Skeletal muscle tissue (tissue), 5 donors: ENCODE results near the gene SGK1. TPM values are rescaled to one million over a fixed set of nuclear protein-coding genes. Genes with fewer than 3 reads are reported as not detected.
A peak's percentile ranks its signal among the peaks of the same experiment; 100 is the strongest.

Source experiments
- H3K27ac ChIP-seq: one replicate; pipeline ENCODE4 v1.7.0; 2013; ENCODE audit warnings: mild to moderate bottlenecking, low read depth, low read length, inconsistent platforms
- H3K27me3 ChIP-seq, 3 donors: one replicate each; pipeline ENCODE4 v1.7.0; 2013; ENCODE audit warnings: low read length in 3 of 3; ENCODE audit not compliant: control insufficient read depth in 3 of 3, insufficient read depth in 3 of 3
- H3K36me3 ChIP-seq, 3 donors: one replicate each; pipeline ENCODE4 v1.7.0; 2013; ENCODE audit warnings: low read length in 3 of 3; ENCODE audit not compliant: control insufficient read depth in 3 of 3, insufficient read depth in 3 of 3
- H3K4me1 ChIP-seq, 3 donors: one replicate each; pipeline ENCODE4 v1.7.0; 2013; ENCODE audit warnings: low read length in 3 of 3, mild to moderate bottlenecking in 3 of 3; ENCODE audit not compliant: control insufficient read depth in 3 of 3, insufficient read depth in 3 of 3
- H3K4me3 ChIP-seq, 3 donors: one replicate each; pipeline ENCODE4 v1.7.0; 2013; ENCODE audit warnings: low read length in 3 of 3
- H3K9ac ChIP-seq, 3 donors: one replicate each; pipeline ENCODE4 v1.7.0; 2013; ENCODE audit warnings: low read length in 3 of 3, mild to moderate bottlenecking in 3 of 3, moderate library complexity in 2 of 3, low read depth in 1 of 3
- H3K9me3 ChIP-seq, 3 donors: one replicate each; pipeline ENCODE4 v1.7.0; 2013; ENCODE audit warnings: low read length in 3 of 3; ENCODE audit not compliant: control insufficient read depth in 3 of 3
- small RNA-seq: library from RNA; depleted of rRNA; stranded (forward); fragments of <200 nt; gene quantifications from one replicate; pipeline ENCODE3, GENCODE V24; 2014
- total RNA-seq: library from RNA; depleted of rRNA; stranded (reverse); fragments of >200 nt; gene quantifications from one replicate; pipeline ENCODE4 v1.2.3, GENCODE V29; 2014
- donor health status: Osteomylitis.

Gene SGK1
- total RNA-seq, 1 donor from 2014 or later, result 74.1 TPM

- H3K4me1 ChIP-seq, result no peaks in the 10 kb centered on the region
- H3K9ac ChIP-seq, result no peak overlapping the region
- no peaks in the 10 kb centered on the region for H3K36me3 ChIP-seq
- H3K4me3 ChIP-seq, result no peak overlapping the region
- H3K27me3 ChIP-seq, result no peaks in the 10 kb centered on the region
- H3K27ac ChIP-seq, result no peak overlapping the region
- H3K9me3 ChIP-seq, result no peaks in the 10 kb centered on the region
These were observed 195.1 kb downstream of the SGK1 start for GRCh38 chr6:134122775-134123174.

- no peaks in the 10 kb centered on the region for H3K9me3 ChIP-seq
- no peak overlapping the region for H3K9ac ChIP-seq
- H3K4me1 ChIP-seq, result peaks cover 3 to 7% (median 6%) of the 10 kb centered on the region in 3 donors
- no peaks in the 10 kb centered on the region for H3K27me3 ChIP-seq
- H3K36me3 ChIP-seq, result no peaks in the 10 kb centered on the region
- H3K27ac ChIP-seq, result no peak overlapping the region
- H3K4me3 ChIP-seq, result no peak overlapping the region
These were observed 198.4 kb downstream of the SGK1 start for GRCh38 chr6:134119486-134119885.

Small RNAs within 50 kb of the gene (small RNA-seq; reads per million reads assigned to genes)
- not detected for gene RF00019
- gene RN7SL408P, result 0.09 reads per million
- gene RNA5SP218, result 0.32 reads per million, percentile 37 among the genes with 10 or more reads in this experiment
- not detected for gene RPS29P32
